Measurements from ENCODE around the gene RGS6.

RGS6 gene

DNA sequence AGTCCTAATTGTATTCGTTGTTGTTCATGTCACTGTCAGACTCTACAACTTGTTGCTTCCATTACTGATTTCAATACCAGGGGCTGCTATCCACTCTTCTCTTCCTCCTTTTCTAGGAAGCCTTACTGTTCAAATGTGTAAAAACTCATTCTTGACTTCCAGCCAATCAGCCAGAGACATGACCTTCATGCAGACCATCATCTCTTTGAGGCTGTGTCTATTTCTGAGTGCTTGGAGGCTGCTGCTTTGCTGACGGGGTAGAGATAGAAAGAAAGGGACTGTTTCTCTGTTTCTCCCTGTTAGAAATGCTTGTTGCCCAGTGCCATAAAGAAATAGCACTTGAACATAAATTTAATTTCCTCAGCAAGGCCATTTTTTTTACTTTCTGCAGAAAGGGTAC, 282.9 kb downstream of the RGS6 start:
- Histone ChIP-seq H3K36me3 (ENCODE audit: insufficient read depth) (no peaks in the 10 kb centered on the region), H3K4me2 (no peak overlapping the region), H3K4me3 (IDR thresholded peaks at IDR 0.05; ENCODE audit: insufficient read depth, low read depth, low read length) (no peak overlapping the region), H3K4me1 (ENCODE audit: low read depth, poor library complexity, severe bottlenecking) (no peaks in the 10 kb centered on the region), H3K79me2 (ENCODE audit: insufficient read depth, low read depth) (no peaks in the 10 kb centered on the region), H3K27ac (no peak overlapping the region), H4K20me1 (ENCODE audit: insufficient read depth) (no peaks in the 10 kb centered on the region), H3K27me3 (ENCODE audit: insufficient read depth, low read depth) (no peaks in the 10 kb centered on the region), H3K9ac (no peak overlapping the region), H2AFZ (ENCODE audit: low read depth) (no peak overlapping the region)
- TF ChIP-seq, protein P1, sequence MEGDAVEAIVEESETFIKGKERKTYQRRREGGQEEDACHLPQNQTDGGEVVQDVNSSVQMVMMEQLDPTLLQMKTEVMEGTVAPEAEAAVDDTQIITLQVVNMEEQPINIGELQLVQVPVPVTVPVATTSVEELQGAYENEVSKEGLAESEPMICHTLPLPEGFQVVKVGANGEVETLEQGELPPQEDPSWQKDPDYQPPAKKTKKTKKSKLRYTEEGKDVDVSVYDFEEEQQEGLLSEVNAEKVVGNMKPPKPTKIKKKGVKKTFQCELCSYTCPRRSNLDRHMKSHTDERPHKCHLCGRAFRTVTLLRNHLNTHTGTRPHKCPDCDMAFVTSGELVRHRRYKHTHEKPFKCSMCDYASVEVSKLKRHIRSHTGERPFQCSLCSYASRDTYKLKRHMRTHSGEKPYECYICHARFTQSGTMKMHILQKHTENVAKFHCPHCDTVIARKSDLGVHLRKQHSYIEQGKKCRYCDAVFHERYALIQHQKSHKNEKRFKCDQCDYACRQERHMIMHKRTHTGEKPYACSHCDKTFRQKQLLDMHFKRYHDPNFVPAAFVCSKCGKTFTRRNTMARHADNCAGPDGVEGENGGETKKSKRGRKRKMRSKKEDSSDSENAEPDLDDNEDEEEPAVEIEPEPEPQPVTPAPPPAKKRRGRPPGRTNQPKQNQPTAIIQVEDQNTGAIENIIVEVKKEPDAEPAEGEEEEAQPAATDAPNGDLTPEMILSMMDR (conservative IDR thresholded peaks at IDR 0.05; ENCODE audit: low read depth, low read length), result no peak

DNA sequence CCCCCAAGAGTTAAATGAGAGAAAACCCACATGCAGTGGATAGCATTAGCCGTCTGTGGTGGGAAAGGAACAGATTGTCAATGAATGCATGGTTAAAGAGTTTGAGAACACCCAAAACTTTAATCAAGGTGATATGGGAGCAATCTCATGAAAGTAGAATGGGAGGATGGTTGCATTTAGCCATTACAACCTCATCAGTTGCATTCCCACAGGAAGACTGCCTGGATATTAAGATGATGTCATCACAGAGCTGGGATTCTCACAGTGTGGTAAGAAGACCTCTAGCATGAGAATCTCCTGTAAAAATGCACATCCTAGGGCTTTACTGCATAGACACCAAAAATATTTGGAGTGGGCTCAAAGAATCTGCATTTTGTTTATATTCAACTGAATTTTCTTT, 284.9 kb downstream of the RGS6 start:
- Histone ChIP-seq H3K36me3 (ENCODE audit: insufficient read depth) (no peaks in the 10 kb centered on the region), H2AFZ (ENCODE audit: low read depth) (no peak overlapping the region), H3K27ac (no peak overlapping the region), H3K4me3 (IDR thresholded peaks at IDR 0.05; ENCODE audit: insufficient read depth, low read depth, low read length) (no peak overlapping the region), H3K4me1 (ENCODE audit: low read depth, poor library complexity, severe bottlenecking) (no peaks in the 10 kb centered on the region), H3K4me2 (no peak overlapping the region), H3K9ac (no peak overlapping the region), H3K27me3 (ENCODE audit: insufficient read depth, low read depth) (no peaks in the 10 kb centered on the region), H3K79me2 (ENCODE audit: insufficient read depth, low read depth) (no peaks in the 10 kb centered on the region), H4K20me1 (ENCODE audit: insufficient read depth) (no peaks in the 10 kb centered on the region)
- TF ChIP-seq, protein P1 (conservative IDR thresholded peaks at IDR 0.05; ENCODE audit: low read depth, low read length), result no peak

DNA sequence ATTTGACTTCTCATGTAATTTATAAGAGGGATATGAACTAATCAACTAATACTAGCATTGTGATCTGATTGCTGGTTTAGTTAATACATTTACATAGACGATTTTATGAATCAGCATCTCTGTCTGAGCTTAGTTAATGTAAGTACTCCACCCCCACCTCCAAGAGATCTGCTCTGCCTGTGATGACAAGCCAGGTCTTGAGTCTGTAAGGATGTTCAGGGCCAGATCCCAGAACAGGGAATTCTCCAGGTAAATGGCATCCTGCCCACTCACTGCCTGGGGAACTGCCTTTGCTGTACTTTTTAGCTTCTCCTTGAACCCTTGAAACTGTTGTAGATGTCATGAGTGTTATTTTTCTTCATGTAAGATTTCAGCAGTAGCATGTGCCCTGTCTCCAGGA, 289.8 kb downstream of the RGS6 start:
- no peaks in the 10 kb centered on the region for H4K20me1 ChIP-seq (ENCODE audit: insufficient read depth)
- no peak overlapping the region for H3K4me3 ChIP-seq (IDR thresholded peaks at IDR 0.05; ENCODE audit: insufficient read depth, low read depth, low read length)
- no peaks in the 10 kb centered on the region for H3K36me3 ChIP-seq (ENCODE audit: insufficient read depth)
- no peak overlapping the region for H3K9ac ChIP-seq
- no peak overlapping the region for H3K27ac ChIP-seq
- no peaks in the 10 kb centered on the region for H3K4me1 ChIP-seq (ENCODE audit: low read depth, poor library complexity, severe bottlenecking)
- no peak overlapping the region for H3K4me2 ChIP-seq
- TF ChIP-seq, protein P1 (conservative IDR thresholded peaks at IDR 0.05; ENCODE audit: low read depth, low read length), result no peak
- H2AFZ ChIP-seq (ENCODE audit: low read depth), result no peak overlapping the region
- H3K79me2 ChIP-seq (ENCODE audit: insufficient read depth, low read depth), result no peaks in the 10 kb centered on the region
- H3K27me3 ChIP-seq (ENCODE audit: insufficient read depth, low read depth), result no peaks in the 10 kb centered on the region

DNA sequence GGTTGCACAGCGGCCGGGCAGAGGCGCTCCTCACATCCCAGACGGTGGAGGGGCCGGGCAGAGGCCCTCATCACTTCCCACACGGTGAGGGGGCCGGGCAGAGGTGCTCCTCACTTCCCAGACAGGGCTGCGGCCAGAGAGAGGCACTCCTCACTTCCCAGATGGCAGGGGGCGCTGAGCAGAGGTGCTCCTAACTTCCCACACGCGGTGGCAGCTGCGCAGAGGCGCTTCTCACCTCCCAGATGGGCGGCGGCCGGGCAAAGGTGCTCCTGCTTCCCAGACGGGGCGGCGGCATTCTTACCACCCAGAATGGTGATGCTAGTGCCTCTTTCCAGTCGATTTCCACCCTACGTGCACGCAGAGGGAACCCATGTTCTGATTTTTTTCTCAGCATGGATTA, 304.4 kb downstream of the RGS6 start:
- TF ChIP-seq, protein P1 (conservative IDR thresholded peaks at IDR 0.05; ENCODE audit: low read depth, low read length), result no peak
- H3K27me3 ChIP-seq (ENCODE audit: insufficient read depth, low read depth), result no peaks in the 10 kb centered on the region
- no peak overlapping the region for H3K4me2 ChIP-seq
- H3K9ac ChIP-seq, result no peak overlapping the region
- H3K4me3 ChIP-seq (IDR thresholded peaks at IDR 0.05; ENCODE audit: insufficient read depth, low read depth, low read length), result no peak overlapping the region
- no peaks in the 10 kb centered on the region for H4K20me1 ChIP-seq (ENCODE audit: insufficient read depth)
- H3K79me2 ChIP-seq (ENCODE audit: insufficient read depth, low read depth), result no peaks in the 10 kb centered on the region
- no peak overlapping the region for H2AFZ ChIP-seq (ENCODE audit: low read depth)
- no peaks in the 10 kb centered on the region for H3K4me1 ChIP-seq (ENCODE audit: low read depth, poor library complexity, severe bottlenecking)
- no peaks in the 10 kb centered on the region for H3K36me3 ChIP-seq (ENCODE audit: insufficient read depth)
- H3K27ac ChIP-seq, result no peak overlapping the region
